HCT116 (cell line): ENCODE measurements around the gene YPEL3. TPM values are rescaled to one million over a fixed set of nuclear protein-coding genes. Genes with fewer than 3 reads are reported as not detected.

Source experiments
- ATAC-seq: fragments of 200-7000 bp; cut with Tn5 transposase; 2 replicates; pipeline ENCODE4 v1.9.1; 2020; ENCODE audit warnings: mild to moderate bottlenecking, moderate library complexity
- BruUV-seq: library from RNA; stranded (reverse); fragments of 400-500 nt; replicated peaks from 2 replicates; lab custom pipeline; 2021; lab: Mats Ljungman, UMichigan
- CTCF ChIA-PET: fragments of 300-600 bp; sonication (Branson Sonifier 250); formaldehyde crosslinking; loops from one replicate; lab custom pipeline; 2021; ENCODE audit warnings: antibody characterized with exemption; lab: Charles Lee
- POLR2A ChIA-PET: fragments of 300-600, 350-600 bp; sonication (Branson Sonifier 250); formaldehyde crosslinking; loops from one replicate; lab custom pipeline; 2021; ENCODE audit warnings: antibody characterized with exemption; lab: Charles Lee
- RAD21 ChIA-PET, 2 experiments: fragments of 300-600 bp; sonication (Branson Sonifier 250); formaldehyde crosslinking; loops; one replicate each; lab custom pipeline; 2023; ENCODE audit warnings: low total read pairs in 2 of 2; ENCODE audit not compliant: uncharacterized antibody in 2 of 2, unreplicated experiment in 2 of 2, low non-redundant PET in 1 of 2; lab: Charles Lee
- DNase-seq: peaks from one replicate; pipeline ENCODE4 v3.0.0-alpha.2; 2010; ENCODE audit warnings: low read depth, low spot score
- H2AFZ ChIP-seq: fragments of 200-600 bp; shearing (Covaris generic), sonication (generic); 2 replicates; pipeline ENCODE4 v1.6.1; 2017; ENCODE audit warnings: low read depth, mixed run types, mixed read lengths, antibody characterized with exemption, low read length; ENCODE audit not compliant: poor library complexity, severe bottlenecking
- H3K27ac ChIP-seq: 2 replicates; pipeline ENCODE4 v1.5.1; 2012; ENCODE audit warnings: low read depth, low read length
- H3K27me3 ChIP-seq: fragments of 200-600 bp; sonication (generic); 2 replicates; pipeline ENCODE4 v1.6.1; 2016; ENCODE audit warnings: mixed run types, low read length, mixed read lengths; ENCODE audit not compliant: insufficient read depth
- H3K36me3 ChIP-seq, 2 experiments: fragments of 200-500 bp in 1 of 2; fragments of 200-600 bp in 1 of 2; sonication (Bioruptor generic) in 1 of 2; sonication (generic) in 1 of 2; 2 replicates each; pipeline versions ENCODE4 v1.5.1 to v1.6.1; 2014 to 2016; ENCODE audit warnings: low read length in 2 of 2, inconsistent platforms in 1 of 2, mixed read lengths in 1 of 2, mixed run types in 1 of 2; ENCODE audit not compliant: insufficient read depth in 2 of 2, control insufficient read depth in 1 of 2
- H3K4me1 ChIP-seq, 2 experiments: fragments of 200-600 bp in 1 of 2; sonication (generic) in 1 of 2; 2 replicates each; pipeline versions ENCODE4 v1.5.1 to v1.6.1; 2012 to 2017; ENCODE audit warnings: low read length in 2 of 2, inconsistent platforms in 1 of 2, mild to moderate bottlenecking in 1 of 2, mixed read lengths in 1 of 2, mixed run types in 1 of 2, moderate library complexity in 1 of 2; ENCODE audit not compliant: insufficient read depth in 2 of 2, control insufficient read depth in 1 of 2
- H3K4me2 ChIP-seq: fragments of 200-600 bp; sonication (generic); 2 replicates; pipeline ENCODE4 v1.6.1; 2017; ENCODE audit warnings: mixed run types, low read length, mixed read lengths
- H3K4me3 ChIP-seq, 2 experiments: fragments of 200-600 bp in 1 of 2; sonication (generic) in 1 of 2; replicated peaks in 1 of 2; 2 replicates each; pipeline ENCODE4 v1.5.1; 2011 to 2016; ENCODE audit warnings: low read length in 2 of 2, control low read depth in 1 of 2, low read depth in 1 of 2, mild to moderate bottlenecking in 1 of 2, mixed read lengths in 1 of 2, mixed run types in 1 of 2
- H3K79me2 ChIP-seq: fragments of 200-600 bp; sonication (generic); 2 replicates; pipeline ENCODE4 v1.6.1; 2017; ENCODE audit warnings: mild to moderate bottlenecking, mixed run types, low read length, moderate library complexity, mixed read lengths; ENCODE audit not compliant: insufficient read depth
- H3K9ac ChIP-seq: fragments of 200-600 bp; sonication (generic); 2 replicates; pipeline ENCODE4 v1.6.1; 2016; ENCODE audit warnings: low read length, mixed read lengths
- H3K9me2 ChIP-seq: fragments of 200-600 bp; sonication (generic), shearing (Covaris generic); 2 replicates; pipeline ENCODE4 v1.6.1; 2017; ENCODE audit warnings: mixed run types, mild to moderate bottlenecking, moderate library complexity; ENCODE audit not compliant: insufficient read depth
- H3K9me3 ChIP-seq, 2 experiments: fragments of 200-500 bp in 1 of 2; fragments of 200-600 bp in 1 of 2; sonication (Bioruptor generic) in 1 of 2; sonication (generic) in 1 of 2; 2 replicates each; pipeline ENCODE4 v1.6.1; 2014 to 2017; ENCODE audit warnings: low read length in 2 of 2, mixed read lengths in 2 of 2, inconsistent platforms in 1 of 2, low read depth in 1 of 2, mild to moderate bottlenecking in 1 of 2, mixed run types in 1 of 2, moderate library complexity in 1 of 2; ENCODE audit not compliant: control insufficient read depth in 1 of 2, insufficient read depth in 1 of 2
- H4K20me1 ChIP-seq: fragments of 200-600 bp; sonication (generic), shearing (Covaris generic); 2 replicates; pipeline ENCODE4 v1.6.1; 2017; ENCODE audit warnings: mixed run types, mild to moderate bottlenecking, moderate library complexity; ENCODE audit not compliant: insufficient read depth
- CEBPB ChIP-seq: IDR thresholded peaks from 2 replicates; pipeline ENCODE4 v1.6.1; 2012; ENCODE audit warnings: low read depth
- EGR1 ChIP-seq: IDR thresholded peaks from 2 replicates; pipeline ENCODE4 v1.6.1; 2012; ENCODE audit warnings: low read depth
- JUND ChIP-seq: IDR thresholded peaks from 2 replicates; pipeline ENCODE4 v1.6.1; 2012
- SRF ChIP-seq: IDR thresholded peaks from 2 replicates; pipeline ENCODE4 v1.6.1; 2012; ENCODE audit warnings: low read depth
- YY1 ChIP-seq: IDR thresholded peaks from 2 replicates; pipeline ENCODE4 v1.6.1; 2011; ENCODE audit warnings: low read length, low read depth, moderate library complexity, mild to moderate bottlenecking; ENCODE audit not compliant: insufficient replicate concordance; ENCODE audit errors: extremely low read depth
- intact Hi-C: fragments of 100-400 bp; cut with micrococcal nuclease; formaldehyde crosslinking; loops from 2 replicates; pipeline ENCODE4 v1.10.0; 2022
- total RNA-seq: library from RNA; stranded (reverse); gene quantifications from one replicate; pipeline ENCODE4 v1.2.1, GENCODE V29; 2021; ENCODE audit not compliant: unreplicated experiment
- TF ChIP-seq, protein P1 (sequence below): IDR thresholded peaks from 2 replicates; pipeline ENCODE4 v1.6.1; 2012; ENCODE audit warnings: low read depth

The YPEL3 gene
- total RNA-seq, 1 experiment from 2014 or later: 10.9 TPM

- intact Hi-C loops: no loop called here
- no peak for TF ChIP-seq SRF
- TF ChIP-seq YY1: no peak
- TF ChIP-seq, all 23 proteins: peak for 0
- no peaks in the 10 kb centered on the region for H3K9me2 ChIP-seq
- H3K27me3 ChIP-seq: no peaks in the 10 kb centered on the region
- no TSS peak for BruUV-seq
- H3K27ac ChIP-seq: no peak overlapping the region
- H3K9me3 ChIP-seq: no peaks in the 10 kb centered on the region
- H2AFZ ChIP-seq: no peak overlapping the region
- no peaks in the 10 kb centered on the region for H3K36me3 ChIP-seq
- H3K4me2 ChIP-seq: no peak overlapping the region
- H4K20me1 ChIP-seq: no peaks in the 10 kb centered on the region
- peaks cover 7% of the 10 kb centered on the region for H3K79me2 ChIP-seq
- ATAC-seq (no peak), DNase-seq (no peak)
- H3K4me1 ChIP-seq: peaks cover 13 to 48% of the 10 kb centered on the region in 2 experiments; a peak in 3 of 4 replicates
- ChIA-PET RAD21 (no interaction called here), CTCF (interaction anchor here (2.8 kb wide), 1 partner anchor 17 kb away, joined by 8 read pairs; no protein-coding TSS in a partner anchor), POLR2A (no interaction called here)
- H3K9ac ChIP-seq: no peak overlapping the region
- H3K4me3 ChIP-seq: no peak overlapping the region
These were observed 46.1 kb downstream of the YPEL3 start for GRCh38 chr16:30049871-30050270.

GRCh38 chr16:30046588-30046987 lies 49.4 kb downstream of the YPEL3 start:
- Histone ChIP-seq H4K20me1 (no peaks in the 10 kb centered on the region), H3K4me1 (peaks cover 8 to 20% of the 10 kb centered on the region in 2 experiments; a peak in 3 of 4 replicates), H2AFZ (no peak overlapping the region), H3K9me3 (no peaks in the 10 kb centered on the region), H3K36me3 (no peaks in the 10 kb centered on the region), H3K9ac (no peak overlapping the region), H3K79me2 (no peaks in the 10 kb centered on the region), H3K27ac (no peak overlapping the region), H3K4me2 (0 out of 2 replicates have a peak overlapping the region, but pooled peaks have one; percentile 35), H3K9me2 (no peaks in the 10 kb centered on the region), H3K4me3 (no peak overlapping the region), H3K27me3 (no peaks in the 10 kb centered on the region)
- ATAC-seq: no peak
- CTCF ChIA-PET: no interaction called here
- TF ChIP-seq EGR1: no peak
- TF ChIP-seq, protein P1, sequence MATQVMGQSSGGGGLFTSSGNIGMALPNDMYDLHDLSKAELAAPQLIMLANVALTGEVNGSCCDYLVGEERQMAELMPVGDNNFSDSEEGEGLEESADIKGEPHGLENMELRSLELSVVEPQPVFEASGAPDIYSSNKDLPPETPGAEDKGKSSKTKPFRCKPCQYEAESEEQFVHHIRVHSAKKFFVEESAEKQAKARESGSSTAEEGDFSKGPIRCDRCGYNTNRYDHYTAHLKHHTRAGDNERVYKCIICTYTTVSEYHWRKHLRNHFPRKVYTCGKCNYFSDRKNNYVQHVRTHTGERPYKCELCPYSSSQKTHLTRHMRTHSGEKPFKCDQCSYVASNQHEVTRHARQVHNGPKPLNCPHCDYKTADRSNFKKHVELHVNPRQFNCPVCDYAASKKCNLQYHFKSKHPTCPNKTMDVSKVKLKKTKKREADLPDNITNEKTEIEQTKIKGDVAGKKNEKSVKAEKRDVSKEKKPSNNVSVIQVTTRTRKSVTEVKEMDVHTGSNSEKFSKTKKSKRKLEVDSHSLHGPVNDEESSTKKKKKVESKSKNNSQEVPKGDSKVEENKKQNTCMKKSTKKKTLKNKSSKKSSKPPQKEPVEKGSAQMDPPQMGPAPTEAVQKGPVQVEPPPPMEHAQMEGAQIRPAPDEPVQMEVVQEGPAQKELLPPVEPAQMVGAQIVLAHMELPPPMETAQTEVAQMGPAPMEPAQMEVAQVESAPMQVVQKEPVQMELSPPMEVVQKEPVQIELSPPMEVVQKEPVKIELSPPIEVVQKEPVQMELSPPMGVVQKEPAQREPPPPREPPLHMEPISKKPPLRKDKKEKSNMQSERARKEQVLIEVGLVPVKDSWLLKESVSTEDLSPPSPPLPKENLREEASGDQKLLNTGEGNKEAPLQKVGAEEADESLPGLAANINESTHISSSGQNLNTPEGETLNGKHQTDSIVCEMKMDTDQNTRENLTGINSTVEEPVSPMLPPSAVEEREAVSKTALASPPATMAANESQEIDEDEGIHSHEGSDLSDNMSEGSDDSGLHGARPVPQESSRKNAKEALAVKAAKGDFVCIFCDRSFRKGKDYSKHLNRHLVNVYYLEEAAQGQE: no peak
- TF ChIP-seq JUND: no peak
- TF ChIP-seq CEBPB: no peak
- POLR2A ChIA-PET: no interaction called here
- DNase-seq: no peak
- RAD21 ChIA-PET: no interaction called here
- BruUV-seq: no TSS peak
- intact Hi-C loops: no loop called here
